Endothelial cell of umbilical vein (primary cell): Measurements from ENCODE around the gene ADAM11.

Experiments
- CTCF ChIP-seq, 2 donors: IDR thresholded peaks; 1 replicate in 1 of 2; 2 replicates in 1 of 2; pipeline ENCODE4 v1.5.1; 2011; ENCODE audit warnings: low read length in 2 of 2, mild to moderate bottlenecking in 2 of 2, moderate library complexity in 2 of 2, control low read depth in 1 of 2, inconsistent platforms in 1 of 2, low read depth in 1 of 2; ENCODE audit not compliant: insufficient read depth in 1 of 2; ENCODE audit errors: extremely low read depth in 1 of 2
- EZH2 ChIP-seq: IDR thresholded peaks from 2 replicates; pipeline ENCODE4 v1.6.1; 2012; ENCODE audit warnings: borderline replicate concordance, low read depth, mild to moderate bottlenecking, moderate library complexity, low read length, inconsistent platforms; ENCODE audit not compliant: severe bottlenecking
- FOS ChIP-seq: IDR thresholded peaks from 2 replicates; pipeline ENCODE4 v1.6.1; 2011; ENCODE audit warnings: mild to moderate bottlenecking, low read length, moderate library complexity, borderline replicate concordance; ENCODE audit not compliant: insufficient read depth
- GATA2 ChIP-seq: IDR thresholded peaks from 2 replicates; pipeline ENCODE4 v1.7.0; 2011; ENCODE audit warnings: low read depth, mild to moderate bottlenecking, moderate library complexity, mixed read lengths, low read length; ENCODE audit not compliant: insufficient read length, insufficient read depth
- JUN ChIP-seq: IDR thresholded peaks from 2 replicates; pipeline ENCODE4 v1.6.1; 2011; ENCODE audit warnings: borderline replicate concordance, low read depth; ENCODE audit not compliant: insufficient read length, insufficient read depth
- MAX ChIP-seq: IDR thresholded peaks from 2 replicates; pipeline ENCODE4 v1.6.1; 2011; ENCODE audit not compliant: insufficient read depth, insufficient read length
- MYC ChIP-seq: IDR thresholded peaks from one replicate; pipeline ENCODE4 v1.6.1; 2011; ENCODE audit warnings: mild to moderate bottlenecking, low read depth, low read length
- POLR2A ChIP-seq: IDR thresholded peaks from 2 replicates; pipeline ENCODE4 v1.6.1; 2012; ENCODE audit warnings: low read depth, mild to moderate bottlenecking, control low read depth, low read length
- POLR2AphosphoS5 ChIP-seq: IDR thresholded peaks from 2 replicates; pipeline ENCODE4 v1.6.1; 2012; ENCODE audit warnings: low read depth, mild to moderate bottlenecking, control low read depth, low read length, moderate library complexity; ENCODE audit not compliant: insufficient read depth

GRCh38 chr17:44738214-44738906 is 20.4 kb upstream of the ADAM11 start:
- no peak for TF ChIP-seq POLR2A
- no peak for TF ChIP-seq CTCF (IDR thresholded peaks at IDR 0.05; ENCODE audit: extremely low read depth in 1 of 2, insufficient read depth in 1 of 2, low read depth in 1 of 2, low read length in 2 of 2)
- TF ChIP-seq EZH2, result no peak
- no peak for TF ChIP-seq POLR2AphosphoS5
- TF ChIP-seq MAX, result no peak
- no peak for TF ChIP-seq JUN
- no peak for TF ChIP-seq GATA2
- TF ChIP-seq MYC, result no peak
- TF ChIP-seq FOS, result no peak
